CD4-positive, alpha-beta T cell treated with Interleukin-1 beta for 1 hour (primary cell): Measurements from ENCODE around the gene MYH11.
"Not testable (repeated sequence)": the region's sequence is repeated elsewhere in the genome, so short reads cannot be mapped to it uniquely, and the experiment has no call there.

Experiments used
- DNase-seq, 2 donors: peaks; one replicate each; pipeline ENCODE4 v3.0.0-alpha.2; 2020 to 2022

MYH11 gene

DNA sequence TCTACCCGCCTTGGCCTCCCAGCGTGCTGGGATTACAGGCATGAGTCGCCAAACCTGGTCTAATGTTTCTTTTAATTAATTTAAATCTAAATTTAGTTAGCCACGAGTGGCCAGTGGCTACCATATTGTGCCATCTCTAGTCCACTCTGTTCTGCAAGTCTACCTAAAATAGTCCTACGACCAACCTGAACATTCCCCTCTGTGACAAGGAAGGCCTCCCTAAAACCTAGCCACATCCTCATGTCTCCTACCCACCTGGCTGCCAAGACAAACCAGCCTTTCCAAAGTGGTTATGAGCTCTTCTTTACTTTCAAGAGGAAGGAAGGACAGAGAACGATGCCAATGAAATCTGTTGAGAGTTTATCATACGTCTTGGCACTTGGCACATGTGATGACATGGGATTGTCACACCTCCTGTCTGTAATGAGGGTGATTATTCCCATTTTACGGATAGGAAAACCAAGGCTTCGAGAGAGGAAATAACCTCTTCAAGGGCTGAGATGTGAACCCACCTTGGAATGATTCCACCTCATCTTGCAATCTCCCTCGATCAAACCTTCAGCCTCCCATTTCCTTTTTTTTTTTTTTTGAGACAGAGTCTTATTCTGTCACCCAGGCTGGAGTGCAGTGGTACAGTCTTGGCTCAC is 19.7 kb downstream of the MYH11 start:
- DNase-seq, result no peak

DNA sequence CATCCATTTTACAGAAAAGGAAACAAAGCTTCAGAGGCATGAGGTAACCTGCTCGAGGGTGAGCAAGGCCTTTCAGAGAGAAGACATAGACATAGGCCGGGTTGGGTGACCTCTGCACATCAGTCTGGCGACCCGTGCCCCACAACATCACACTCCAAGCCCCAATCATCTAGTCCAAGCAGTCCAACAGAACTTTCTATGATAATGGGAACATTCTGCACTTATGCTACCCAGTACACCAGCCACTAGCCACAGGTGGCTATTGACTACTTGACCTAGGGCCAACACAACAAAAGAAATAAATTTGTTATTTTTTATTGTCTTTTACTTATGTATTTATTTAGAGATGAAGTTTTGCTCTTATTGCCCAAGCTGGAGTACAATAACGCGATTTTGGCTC is 20.8 kb downstream of the MYH11 start:
- no peak for DNase-seq

DNA sequence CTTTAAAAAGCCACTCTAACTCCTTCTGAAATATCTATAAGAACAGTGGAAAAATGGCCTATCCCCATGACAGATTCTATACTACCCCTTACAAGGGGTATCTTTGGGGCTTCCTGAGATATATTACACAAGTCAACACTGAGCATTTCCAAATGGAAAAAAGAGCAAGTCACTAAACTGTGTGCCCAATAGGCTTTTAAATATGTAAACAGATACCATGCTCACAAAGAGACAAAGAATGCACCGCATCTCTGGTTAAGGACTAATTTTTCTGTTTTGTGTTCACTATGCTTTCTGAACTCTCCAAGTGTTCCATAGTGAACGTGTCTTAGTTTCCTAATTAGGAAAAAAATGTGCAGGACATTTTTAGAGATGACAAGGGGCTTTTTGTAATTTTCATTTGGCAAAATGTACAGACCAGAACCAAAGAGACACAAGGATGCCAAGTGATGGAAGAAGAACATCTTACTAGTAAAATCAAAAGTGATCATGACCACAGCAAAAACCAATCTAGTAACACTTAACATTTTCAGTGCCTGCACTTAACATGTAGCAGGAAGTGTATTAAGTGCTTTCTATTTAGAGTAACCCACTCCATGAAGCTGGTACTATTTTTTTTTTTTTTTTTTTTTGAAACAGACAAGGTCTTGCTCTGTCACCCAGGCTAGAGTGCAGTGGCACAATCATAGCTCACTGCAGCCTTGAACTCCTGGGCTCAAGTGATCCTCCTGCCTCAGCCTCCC is 21.5 kb downstream of the MYH11 start:
- no peak for DNase-seq

DNA sequence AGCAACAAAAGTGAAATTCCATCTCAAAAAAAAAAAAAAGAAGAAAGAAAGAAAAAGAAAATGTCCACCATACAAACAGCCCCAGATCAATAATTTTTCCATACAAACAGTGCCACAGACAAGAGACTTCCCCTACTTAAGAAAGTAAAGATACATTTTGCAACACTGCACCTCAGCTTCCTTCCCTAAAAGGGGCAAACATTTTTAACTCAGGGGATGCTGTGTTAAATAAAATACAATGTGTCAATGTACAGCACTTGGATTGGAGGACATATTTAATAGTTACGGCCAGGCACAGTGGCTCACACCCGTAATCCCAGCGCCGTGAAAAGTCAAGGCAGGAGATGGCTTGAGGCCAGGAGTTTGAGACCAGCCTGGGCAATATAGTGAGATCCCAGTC is 22.3 kb downstream of the MYH11 start:
- DNase-seq, result no peak

DNA sequence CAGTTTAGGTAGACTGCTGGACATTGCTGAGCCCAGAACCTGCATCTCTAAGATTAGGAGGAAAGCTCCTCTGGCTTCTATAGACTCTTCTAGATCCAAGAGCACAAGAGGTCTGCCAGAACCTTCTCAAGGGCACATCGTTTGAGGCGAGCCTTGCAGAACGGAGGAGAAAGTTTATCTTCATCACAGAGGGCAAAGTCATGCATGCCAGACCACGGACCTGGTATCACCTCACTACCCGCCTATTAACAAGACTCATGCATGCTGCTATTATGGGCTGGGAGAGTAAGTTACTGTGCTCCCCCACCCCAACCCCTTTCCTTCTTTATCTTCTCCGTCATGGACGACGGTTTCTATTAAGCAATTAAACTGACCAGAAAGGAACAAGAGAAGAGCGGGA is 23.3 kb downstream of the MYH11 start:
- no peak for DNase-seq

DNA sequence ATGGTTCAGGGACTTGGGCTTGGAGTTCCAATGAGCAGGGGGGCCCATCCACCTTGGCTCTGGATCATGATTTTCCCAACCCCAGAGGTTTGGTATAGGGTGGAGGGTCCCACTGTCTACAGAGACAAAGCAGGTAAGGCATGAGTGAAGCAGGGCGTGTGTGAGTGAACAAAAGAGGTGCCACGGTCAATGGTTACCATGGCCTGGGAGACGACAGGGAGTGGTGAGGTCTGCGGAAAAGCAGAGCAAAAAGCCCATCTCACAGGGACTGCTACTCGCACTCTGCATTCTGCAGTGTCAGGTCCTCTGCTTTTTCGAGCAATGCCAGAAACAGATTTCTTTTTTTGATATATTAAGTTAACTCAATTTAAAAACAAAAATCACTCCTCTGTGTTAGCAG is 24.6 kb downstream of the MYH11 start:
- DNase-seq, result no peak

DNA sequence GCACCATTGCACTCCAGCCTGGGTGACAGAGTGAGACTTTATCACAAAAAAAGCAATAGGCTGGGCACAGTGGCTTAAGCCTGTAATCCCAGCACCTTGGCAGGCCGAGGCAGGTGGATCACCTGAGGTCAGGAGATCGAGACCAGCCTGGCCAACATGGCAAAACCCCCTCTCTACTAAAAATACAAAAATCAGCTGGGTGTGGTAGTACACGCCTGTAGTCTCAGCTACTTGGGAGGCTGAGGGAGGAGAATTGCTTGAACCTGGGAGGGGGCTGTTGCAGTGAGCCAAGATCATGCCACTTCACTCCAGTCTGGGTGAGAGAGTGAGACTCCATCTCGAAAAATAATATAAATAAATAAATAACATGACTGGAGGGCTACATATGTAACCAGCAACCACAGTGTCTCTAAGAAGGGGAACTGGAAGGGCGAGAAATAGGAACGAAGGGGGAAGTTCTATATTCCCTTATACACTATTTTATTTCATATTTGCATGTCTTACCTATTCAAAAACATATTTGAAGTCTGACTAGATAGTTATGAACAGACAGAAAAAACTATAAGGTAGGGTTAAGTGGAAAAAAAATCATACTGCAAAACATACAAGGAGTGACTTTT is 25.9 kb downstream of the MYH11 start:
- no peak for DNase-seq

DNA sequence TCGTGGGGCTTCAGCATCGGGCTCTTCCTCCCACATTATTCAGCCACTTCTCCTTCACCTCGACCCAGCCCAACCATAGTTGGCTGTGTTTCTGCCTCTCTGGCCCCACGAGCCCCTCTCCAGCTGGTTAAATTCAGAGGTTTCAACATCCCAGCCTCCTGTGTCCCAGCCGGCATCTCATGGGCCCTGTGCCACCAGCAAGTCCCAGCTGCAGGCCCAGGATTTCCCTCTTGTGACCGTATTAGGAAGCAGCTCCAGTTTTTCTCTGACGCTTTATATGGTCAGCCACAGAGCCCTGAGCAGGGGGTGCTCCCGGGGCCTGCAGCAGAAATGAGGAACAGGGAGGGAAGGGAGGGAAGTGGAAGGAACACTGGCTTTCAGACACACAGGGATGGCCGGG is 27.4 kb downstream of the MYH11 start:
- no peak for DNase-seq

DNA sequence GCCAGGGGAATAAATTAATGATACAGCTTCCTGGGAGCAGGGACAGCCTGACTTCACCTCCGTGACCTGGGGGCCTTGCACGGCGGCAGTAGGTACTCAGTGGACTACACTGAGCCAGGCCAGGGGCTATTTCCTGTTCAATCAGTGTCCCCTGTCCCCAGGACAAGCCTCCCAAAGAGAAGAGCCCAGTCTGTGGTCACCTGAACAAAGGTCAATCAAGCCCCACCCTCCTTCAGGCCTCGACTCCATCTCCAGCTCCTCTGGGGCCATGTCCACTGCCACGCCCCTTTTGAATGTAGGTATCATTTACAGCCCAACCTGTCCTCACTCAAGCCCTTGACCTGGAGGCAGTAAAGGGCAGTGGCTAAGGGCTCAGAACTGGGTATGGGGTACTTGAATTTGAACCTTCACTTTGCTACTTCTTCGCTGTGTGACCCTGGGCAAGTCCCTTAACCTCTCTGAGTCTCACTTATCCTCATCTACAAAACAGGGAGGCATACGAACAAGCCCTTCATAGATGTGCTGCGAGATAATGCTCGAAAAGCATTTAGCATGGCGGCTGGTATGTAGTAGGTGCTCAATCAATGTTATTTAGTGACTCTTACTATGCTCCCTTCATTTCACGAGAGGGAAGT is 29.0 kb downstream of the MYH11 start:
- DNase-seq, result no peak

DNA sequence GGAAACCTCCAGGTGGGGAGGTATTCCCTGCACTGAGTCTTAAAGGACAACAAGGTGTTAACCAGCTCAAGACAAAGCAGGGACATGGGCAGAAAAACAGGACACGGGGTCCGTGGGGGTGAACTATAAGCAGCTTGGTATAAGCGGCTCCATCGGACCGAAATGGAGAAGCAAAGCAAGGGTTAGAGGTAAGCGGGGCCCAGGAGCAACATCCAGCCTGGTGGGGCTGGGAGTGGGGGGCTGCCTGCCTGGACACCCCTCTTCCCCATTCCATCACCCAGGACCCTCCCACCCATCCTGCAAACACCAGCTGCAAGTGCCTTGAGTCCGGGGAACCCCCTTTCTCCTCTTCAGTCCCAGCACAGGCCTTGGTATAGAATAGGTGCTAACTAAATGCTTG is 29.5 kb downstream of the MYH11 start:
- no peak for DNase-seq

DNA sequence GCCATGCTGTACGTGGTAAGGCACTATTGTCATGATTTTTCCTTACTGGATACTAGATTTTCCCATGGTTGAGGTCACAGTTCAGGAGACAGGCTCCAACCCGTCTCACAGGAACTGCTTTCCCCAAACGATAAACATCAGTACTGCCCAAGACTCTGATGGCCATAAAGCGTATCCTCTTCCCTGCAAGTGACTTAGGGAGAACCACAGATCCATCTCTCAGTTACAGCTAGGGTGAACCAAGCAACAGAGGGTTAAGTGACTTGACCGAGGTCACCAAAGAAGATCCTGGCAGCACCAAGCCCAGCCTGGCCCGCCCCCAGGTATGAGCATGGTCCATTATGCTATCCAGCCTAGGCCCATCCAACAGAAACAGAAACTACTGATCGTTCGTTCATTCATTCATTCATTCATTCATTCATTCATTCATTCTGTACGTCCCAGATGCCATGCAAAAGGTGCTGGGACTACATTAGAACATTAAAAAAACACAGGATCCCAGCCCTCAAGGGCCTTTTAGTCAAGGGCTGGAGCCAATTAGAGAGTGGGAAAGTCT is 31.0 kb downstream of the MYH11 start:
- no peak for DNase-seq

DNA sequence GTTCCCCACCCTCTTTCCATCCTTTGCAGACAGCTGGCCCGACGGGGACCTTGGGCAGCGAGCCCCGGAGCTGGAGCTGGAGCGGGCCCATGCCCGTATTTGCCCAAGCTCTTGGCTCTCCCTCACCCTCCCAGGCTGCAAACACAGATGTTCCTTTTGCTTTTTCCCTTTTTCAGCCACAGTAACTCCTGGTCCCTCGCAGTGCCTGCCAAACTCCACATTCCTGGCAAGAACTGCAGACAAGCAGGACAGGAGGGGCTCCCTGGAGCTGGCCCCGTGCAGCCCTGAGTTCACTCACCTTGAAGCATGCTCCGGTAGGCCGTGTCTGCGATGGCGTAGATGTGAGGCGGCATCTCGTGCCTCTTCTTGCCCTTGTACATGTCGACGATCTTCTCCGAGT is 33.9 kb downstream of the MYH11 start:
- DNase-seq, result no peak

DNA sequence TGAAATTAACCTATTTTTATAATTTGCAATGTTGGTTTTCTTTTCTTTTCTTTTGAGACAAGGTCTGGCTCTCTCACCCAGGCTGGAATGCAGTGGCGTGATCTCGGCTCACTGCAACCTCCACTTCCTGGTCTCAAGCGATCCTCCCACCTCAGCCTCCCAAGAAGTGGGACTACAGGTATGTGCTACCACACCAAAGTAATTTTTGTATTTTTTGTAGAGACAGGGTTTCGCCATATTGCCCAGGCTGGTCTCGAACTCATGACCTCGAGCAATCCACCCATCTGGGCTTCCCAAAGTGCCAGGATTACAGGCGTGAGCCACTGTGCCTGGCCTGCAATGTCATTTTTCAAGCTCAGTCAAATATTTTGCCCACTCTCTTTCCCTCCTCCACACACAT is 36.0 kb downstream of the MYH11 start:
- DNase-seq, result no peak

DNA sequence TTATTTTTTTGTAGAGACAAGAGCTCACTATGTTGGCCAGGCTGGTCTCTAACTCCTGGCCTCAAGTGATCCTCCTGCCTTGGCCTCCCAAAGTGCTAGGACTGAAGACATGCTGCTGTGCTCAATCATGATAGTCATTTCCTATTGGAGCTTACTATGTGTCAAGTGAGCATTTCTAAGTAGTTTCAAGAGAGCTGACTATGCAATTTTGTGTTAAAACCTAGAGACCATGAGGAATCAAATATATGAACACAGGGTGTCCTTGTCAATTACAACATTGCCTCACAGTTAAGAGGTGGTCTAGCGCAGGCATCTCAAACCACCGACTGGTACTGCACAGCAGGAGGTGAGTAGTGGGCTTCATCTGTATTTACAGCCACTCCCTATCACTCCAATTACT is 37.8 kb downstream of the MYH11 start:
- DNase-seq, result no peak

DNA sequence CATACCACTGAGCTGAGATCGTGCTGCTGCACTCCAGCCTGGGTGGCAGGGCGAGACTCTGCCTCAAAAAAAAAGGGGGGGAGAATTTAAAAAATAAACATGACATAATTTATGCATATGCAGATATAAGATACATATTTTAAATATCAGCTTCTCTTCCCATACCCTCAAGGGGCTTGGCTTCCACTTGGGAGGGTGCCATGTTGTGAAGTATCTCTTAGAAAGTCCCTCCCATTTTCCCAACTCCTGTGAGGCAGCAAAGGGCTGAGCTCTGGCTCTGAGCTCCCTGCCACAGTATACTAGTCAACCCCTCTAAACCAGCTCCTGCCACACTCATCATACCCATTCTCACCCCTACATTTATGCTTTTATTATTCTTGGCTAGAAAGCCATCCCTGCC is 39.4 kb downstream of the MYH11 start:
- no peak for DNase-seq

DNA sequence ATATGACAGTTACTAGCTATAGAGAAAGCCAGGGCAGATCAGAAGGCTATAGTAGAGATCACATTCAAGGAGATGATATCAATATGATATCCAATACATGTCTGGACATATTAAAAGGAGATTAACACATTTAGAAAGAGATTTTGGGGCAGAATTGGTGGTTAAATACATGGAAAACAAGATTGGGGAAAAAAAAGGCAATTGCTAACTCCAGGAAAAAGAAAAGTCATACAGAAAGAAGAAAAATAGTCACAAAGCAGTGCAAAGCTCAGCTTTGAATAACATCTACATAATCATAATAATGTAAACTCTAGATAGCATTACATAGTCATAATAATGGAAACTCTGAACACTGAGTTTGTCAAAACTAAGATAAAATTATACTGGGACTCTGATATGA is 40.6 kb downstream of the MYH11 start:
- DNase-seq, result no peak

DNA sequence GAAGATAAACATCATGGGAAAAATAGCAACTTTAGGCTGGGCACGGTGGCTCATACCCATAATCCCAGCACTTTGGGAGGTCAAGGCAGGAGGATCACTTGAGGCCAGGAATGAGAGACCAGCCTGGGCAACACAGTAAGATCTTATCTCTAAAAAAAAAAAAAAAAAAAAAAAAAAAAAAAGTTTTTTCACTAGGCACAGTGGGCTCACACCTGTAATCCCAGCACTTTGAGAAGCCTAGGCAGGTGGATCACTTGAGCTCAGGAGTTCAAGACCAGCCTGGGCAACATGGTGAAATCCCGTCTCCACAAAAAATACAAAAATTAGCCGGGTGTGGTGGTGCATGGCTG is 44.5 kb downstream of the MYH11 start:
- not testable (repeated sequence) for DNase-seq

DNA sequence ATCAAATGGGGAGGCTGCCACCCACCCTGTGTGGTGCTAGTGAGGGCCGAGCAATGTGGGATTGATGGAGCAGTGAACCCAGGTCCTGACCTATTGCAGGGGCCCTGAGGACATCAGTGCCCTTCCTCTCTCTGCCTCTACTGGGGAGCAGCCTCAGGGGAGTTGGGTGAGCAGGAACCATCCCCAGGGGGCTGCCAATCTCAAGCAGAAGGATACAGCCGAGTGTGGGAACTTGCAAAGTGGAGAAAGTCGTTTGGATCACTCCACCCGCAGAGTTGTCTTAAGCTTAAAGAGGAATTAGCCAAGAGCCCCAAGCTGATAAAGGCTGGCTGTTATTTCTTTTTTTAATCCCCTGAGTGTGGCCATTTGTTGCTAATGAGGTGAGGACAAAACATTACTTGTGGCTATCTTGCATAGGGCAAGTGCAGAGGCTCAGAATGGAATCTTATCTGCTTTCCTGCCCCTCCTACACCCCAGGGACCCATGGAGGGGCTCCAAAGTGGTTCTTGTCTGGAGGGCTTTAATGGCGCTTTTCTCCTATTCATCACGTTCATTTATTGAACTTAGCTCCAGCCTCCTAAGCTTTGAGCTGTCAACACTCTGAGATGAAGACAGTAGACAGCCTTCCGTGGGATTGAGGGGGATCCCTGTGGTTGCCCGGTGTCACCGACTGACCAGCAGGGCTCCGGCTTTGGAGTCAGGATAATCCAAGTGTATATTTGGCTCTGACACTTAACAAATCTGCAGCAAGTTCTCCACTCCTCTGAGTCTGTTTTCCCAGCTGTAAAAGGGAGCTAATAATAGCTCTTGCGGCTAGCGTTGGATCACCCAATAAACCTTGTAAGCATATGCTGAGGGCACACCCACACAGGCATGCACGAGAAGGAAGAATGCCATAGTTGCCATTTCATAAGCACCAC is 45.1 kb downstream of the MYH11 start:
- DNase-seq, result no peak

DNA sequence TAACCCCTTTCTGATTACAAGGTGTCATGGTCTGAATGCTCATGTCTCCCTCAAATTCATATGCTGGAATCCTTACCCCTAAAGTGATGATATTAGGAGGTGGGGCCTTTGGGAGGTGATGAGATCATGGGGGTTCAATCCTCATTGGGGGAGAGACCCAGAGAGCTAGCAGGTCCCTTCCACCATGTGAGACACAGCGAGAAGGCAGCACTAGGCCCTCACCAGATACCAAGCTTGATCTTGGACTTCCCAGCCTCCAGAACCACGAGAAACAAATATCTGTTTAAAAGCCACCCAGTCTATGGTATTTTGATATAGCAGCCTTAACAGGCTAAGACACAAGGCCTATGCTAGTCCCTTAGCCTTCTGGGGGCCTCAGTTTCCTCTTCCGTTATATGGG is 45.9 kb downstream of the MYH11 start:
- DNase-seq, result no peak

DNA sequence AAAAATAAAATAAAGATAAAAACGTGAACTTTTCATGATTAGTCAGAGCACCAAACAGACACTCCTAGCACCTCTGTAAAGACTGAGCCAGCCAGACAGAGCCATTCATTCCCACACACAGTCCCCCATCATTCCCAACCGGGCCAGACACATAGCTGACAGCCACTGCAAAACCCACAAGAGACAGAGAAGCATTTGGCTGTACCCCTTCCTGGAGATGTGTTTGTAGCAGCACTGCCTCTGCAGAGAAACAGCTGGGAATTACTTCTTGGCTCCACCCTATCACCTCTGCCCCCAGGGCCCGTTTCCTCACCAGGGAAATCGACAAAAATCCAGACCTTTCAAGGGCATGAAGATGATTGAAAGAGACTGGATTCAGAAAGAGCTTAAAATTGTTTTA is 46.4 kb downstream of the MYH11 start:
- DNase-seq, result no peak

DNA sequence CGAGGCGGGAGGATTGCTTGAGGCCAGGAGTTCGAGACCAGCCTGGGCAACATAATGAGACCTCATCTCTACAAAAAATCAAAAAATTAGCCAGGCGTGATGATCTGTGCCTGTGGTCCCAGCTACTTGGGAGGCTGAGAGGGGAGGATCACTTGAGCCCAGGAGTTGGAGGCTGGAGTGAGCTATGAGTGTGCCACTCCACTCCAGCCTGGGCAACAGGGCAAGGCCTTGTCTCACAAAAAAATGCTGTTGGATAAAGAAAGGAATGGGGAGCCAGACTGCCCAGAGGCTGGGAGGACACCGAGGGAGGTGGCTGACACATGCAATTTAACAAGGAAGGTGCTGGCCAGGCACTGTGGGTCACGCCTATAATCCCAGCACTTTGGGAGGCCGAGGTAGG is 47.5 kb downstream of the MYH11 start:
- DNase-seq, result not testable (repeated sequence)

DNA sequence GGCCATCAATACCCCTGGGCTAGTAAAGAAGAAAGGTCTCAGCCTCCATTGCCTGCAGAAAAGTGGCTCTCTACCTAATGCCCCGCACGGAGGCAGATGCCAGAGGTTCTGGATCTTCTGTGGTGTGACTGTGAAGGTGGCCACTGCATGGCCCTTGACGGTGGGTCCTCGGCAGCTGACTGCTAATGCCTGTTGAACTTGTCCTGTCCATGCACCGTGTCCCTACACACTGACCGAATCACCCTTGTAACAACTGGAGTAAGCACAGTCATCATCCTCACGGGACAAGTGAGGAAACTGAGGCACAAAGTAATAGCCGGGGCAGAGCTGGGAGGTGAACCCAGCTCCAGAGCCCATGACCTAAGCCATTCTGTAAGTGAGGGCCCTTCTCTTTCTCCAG is 48.8 kb downstream of the MYH11 start:
- DNase-seq, result no peak

DNA sequence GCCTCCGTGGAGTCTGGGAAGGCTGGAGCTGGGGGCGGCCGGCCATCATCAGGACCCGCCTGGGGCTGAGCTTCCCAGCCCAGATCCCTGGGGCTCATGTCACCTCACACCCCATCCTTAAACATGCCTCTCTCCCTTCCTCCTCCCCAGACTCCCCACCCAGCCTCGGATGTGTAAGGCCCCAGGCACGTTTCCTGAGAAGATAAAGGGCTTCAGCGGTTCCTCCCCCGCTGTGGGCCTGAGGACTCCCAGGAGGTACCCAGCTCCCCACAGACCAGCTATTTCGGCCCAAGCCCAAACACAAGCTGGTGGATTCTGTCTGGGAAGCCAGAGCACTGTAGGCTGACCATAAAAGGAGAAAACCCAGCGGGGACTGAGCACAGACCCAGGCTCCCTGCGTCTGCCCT is 49.2 kb downstream of the MYH11 start:
- DNase-seq, result no peak
